HG02571 (cell line): ENCODE data around the gene MTCH1.
"Not testable (repeated sequence)": the region's sequence is repeated elsewhere in the genome, so short reads cannot be mapped to it uniquely, and the experiment has no call there.

ENCODE experiments used
- ATAC-seq: cut with Tn5 transposase; IDR thresholded peaks from one replicate; pipeline ENCODE4 v1.9.1; 2021; ENCODE audit warnings: mild to moderate bottlenecking, moderate library complexity; ENCODE audit not compliant: unreplicated experiment

MTCH1 gene

GRCh38 chr6:36955671-36956445, 30.1 kb downstream of the MTCH1 start:
- no peak for ATAC-seq

- ATAC-seq = no peak
Observed at GRCh38 chr6:36955136-36955535, 30.9 kb downstream of the MTCH1 start.

- no peak for ATAC-seq
Observed at GRCh38 chr6:36954262-36954931, 31.6 kb downstream of the MTCH1 start, which contains the start of gene PI16. TSS of gene PI16 (plus strand) at chr6:36954738. CDS start at chr6:36954761, 23 bp downstream.

GRCh38 chr6:36953931-36954261, 32.1 kb downstream of the MTCH1 start:
- no peak for ATAC-seq

- no peak for ATAC-seq
Observed at GRCh38 chr6:36949636-36950035, 36.4 kb downstream of the MTCH1 start.

- ATAC-seq = not testable (repeated sequence)
Observed at GRCh38 chr6:36949076-36949475, 36.9 kb downstream of the MTCH1 start.

GRCh38 chr6:36947570-36948351, 38.2 kb downstream of the MTCH1 start:
- no peak for ATAC-seq

- no peak for ATAC-seq
Observed at GRCh38 chr6:36946526-36946925, 39.5 kb downstream of the MTCH1 start.

- ATAC-seq = no peak
Observed at GRCh38 chr6:36945301-36945700, 40.7 kb downstream of the MTCH1 start.

- no peak for ATAC-seq
Observed at GRCh38 chr6:36944650-36945049, 41.3 kb downstream of the MTCH1 start.

- not testable (repeated sequence) for ATAC-seq
Observed at GRCh38 chr6:36942329-36942728, 43.7 kb downstream of the MTCH1 start.

- not testable (repeated sequence) for ATAC-seq
Observed at GRCh38 chr6:36941561-36941960, 44.4 kb downstream of the MTCH1 start.

GRCh38 chr6:36940027-36940426, 46.0 kb downstream of the MTCH1 start:
- ATAC-seq = no peak

GRCh38 chr6:36939005-36939404, 47.0 kb downstream of the MTCH1 start:
- ATAC-seq = not testable (repeated sequence)

- no peak for ATAC-seq
Observed at GRCh38 chr6:36938536-36938935, 47.5 kb downstream of the MTCH1 start.

GRCh38 chr6:36937896-36938295, 48.1 kb downstream of the MTCH1 start:
- no peak for ATAC-seq

GRCh38 chr6:36936824-36937223, 49.2 kb downstream of the MTCH1 start:
- no peak for ATAC-seq

GRCh38 chr6:36934901-36935300, 51.1 kb downstream of the MTCH1 start:
- ATAC-seq = no peak

- ATAC-seq = no peak
Observed at GRCh38 chr6:36933519-36933918, 52.5 kb downstream of the MTCH1 start.

- ATAC-seq = no peak
Observed at GRCh38 chr6:36933102-36933501, 52.9 kb downstream of the MTCH1 start.

GRCh38 chr6:36930483-36930882, 55.5 kb downstream of the MTCH1 start:
- ATAC-seq = no peak

- no peak for ATAC-seq
Observed at GRCh38 chr6:36929607-36930006, 56.4 kb downstream of the MTCH1 start.
